ENCODE measurements around the gene B3GAT3.
A peak's percentile ranks its signal among the peaks of the same experiment; 100 is the strongest.
"Not testable (repeated sequence)": the region's sequence is repeated elsewhere in the genome, so short reads cannot be mapped to it uniquely, and the experiment has no call there.

The B3GAT3 gene

GRCh38 chr11:62621567-62622470, at the start of gene B3GAT3:
B3GAT3 (minus strand) TSS chr11:62621986; CDS start chr11:62621947, 39 bp downstream.
- peak; percentile 99 for DNase-seq

- DNase-seq = no peak
Observed at GRCh38 chr11:62671236-62671607, 49.4 kb upstream of the B3GAT3 start.

GRCh38 chr11:62669420-62670161, 47.8 kb upstream of the B3GAT3 start:
- no peak for DNase-seq

- no peak for DNase-seq
Observed at GRCh38 chr11:62667460-62667859, 45.7 kb upstream of the B3GAT3 start.

GRCh38 chr11:62666259-62666926, 44.6 kb upstream of the B3GAT3 start:
- no peak for DNase-seq

GRCh38 chr11:62665599-62666258, 43.9 kb upstream of the B3GAT3 start:
- no peak for DNase-seq

- DNase-seq = peak; percentile 90
Observed at GRCh38 chr11:62665075-62665598, 43.4 kb upstream of the B3GAT3 start, which contains the start of the genes C11orf98 and CSKMT. C11orf98 (minus strand) TSS chr11:62665210; CDS start chr11:62665169, 41 bp downstream. CSKMT (plus strand) TSS chr11:62665312; CDS start chr11:62665880, 568 bp downstream.

GRCh38 chr11:62664405-62665074, 42.8 kb upstream of the B3GAT3 start:
- DNase-seq = peak; percentile 74

- no peak for DNase-seq
Observed at GRCh38 chr11:62656796-62657429, 35.1 kb upstream of the B3GAT3 start.

- DNase-seq = no peak
Observed at GRCh38 chr11:62654297-62654696, 32.5 kb upstream of the B3GAT3 start.

- DNase-seq = no peak
Observed at GRCh38 chr11:62652161-62653006, 30.6 kb upstream of the B3GAT3 start.

GRCh38 chr11:62650283-62650682, 28.5 kb upstream of the B3GAT3 start:
- not testable (repeated sequence) for DNase-seq

GRCh38 chr11:62649486-62649885, 27.7 kb upstream of the B3GAT3 start:
- DNase-seq = no peak

- DNase-seq = no peak
Observed at GRCh38 chr11:62648967-62649364, 27.2 kb upstream of the B3GAT3 start.

GRCh38 chr11:62648185-62648966, 26.6 kb upstream of the B3GAT3 start:
- DNase-seq = no peak

- no peak for DNase-seq
Observed at GRCh38 chr11:62647609-62648005, 25.8 kb upstream of the B3GAT3 start.

GRCh38 chr11:62646825-62647608, 25.2 kb upstream of the B3GAT3 start:
- DNase-seq = no peak

All from NCI-H1105 (cell line).